Astrocyte (in vitro differentiated cells and primary cell): Measurements from ENCODE around the gene MDFI.

ENCODE experiments used
- CTCF ChIP-seq: IDR thresholded peaks from 2 replicates; pipeline ENCODE4 v1.5.1; 2011; ENCODE audit warnings: low read depth, mild to moderate bottlenecking, inconsistent platforms, low read length, moderate library complexity; ENCODE audit not compliant: insufficient read depth
- EZH2 ChIP-seq: IDR thresholded peaks from 2 replicates; pipeline ENCODE4 v1.6.1; 2012; ENCODE audit warnings: mild to moderate bottlenecking, low read length, inconsistent platforms; ENCODE audit not compliant: insufficient read depth

- TF ChIP-seq CTCF (no peak), EZH2 (no peak)
Observed at GRCh38 chr6:41644297-41644879, 6.1 kb downstream of the MDFI start.
